TTC549 (cell line): ENCODE measurements around the gene ZNF184.

Source experiments
- FAIRE-seq: peaks from 2 replicates; lab custom pipeline; 2012; peaks lifted over from hg19 to GRCh38; lab: Jason Lieb, UNC

ZNF184 gene

GRCh38 chr6:27479319-27480182 lies 6.6 kb upstream of the ZNF184 start:
- FAIRE-seq = peak; percentile 88

- peak; percentile 77 for FAIRE-seq
These were observed 5.9 kb upstream of the ZNF184 start for GRCh38 chr6:27478706-27479318.

DNA sequence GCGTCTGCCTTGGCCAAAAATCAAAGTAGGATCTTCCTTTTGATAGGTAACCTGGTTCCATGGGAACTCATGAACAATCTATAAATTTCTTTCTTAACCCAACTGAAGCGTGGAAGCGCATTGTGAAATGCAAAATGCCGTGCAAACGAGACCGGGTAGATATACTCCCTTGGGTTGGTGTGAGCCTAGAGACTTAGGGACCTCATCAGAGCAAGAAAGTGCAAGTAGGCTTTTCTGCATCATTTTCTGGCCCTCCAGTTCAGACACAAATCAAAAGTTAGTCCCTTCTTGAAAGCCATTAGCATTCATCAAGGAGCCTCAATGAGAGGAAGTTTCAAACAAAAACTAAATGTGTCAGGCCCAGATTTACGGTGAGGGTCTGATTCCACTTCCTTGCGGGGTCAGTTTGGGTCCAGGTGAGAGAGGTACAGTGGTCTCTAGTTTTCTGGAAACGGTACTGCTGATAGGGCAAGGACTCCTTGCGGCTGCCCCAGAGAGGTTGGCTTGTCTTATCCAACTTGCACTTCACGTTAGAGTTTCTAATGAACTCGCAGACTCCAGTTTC lies 5.3 kb upstream of the ZNF184 start:
- no peak for FAIRE-seq

DNA sequence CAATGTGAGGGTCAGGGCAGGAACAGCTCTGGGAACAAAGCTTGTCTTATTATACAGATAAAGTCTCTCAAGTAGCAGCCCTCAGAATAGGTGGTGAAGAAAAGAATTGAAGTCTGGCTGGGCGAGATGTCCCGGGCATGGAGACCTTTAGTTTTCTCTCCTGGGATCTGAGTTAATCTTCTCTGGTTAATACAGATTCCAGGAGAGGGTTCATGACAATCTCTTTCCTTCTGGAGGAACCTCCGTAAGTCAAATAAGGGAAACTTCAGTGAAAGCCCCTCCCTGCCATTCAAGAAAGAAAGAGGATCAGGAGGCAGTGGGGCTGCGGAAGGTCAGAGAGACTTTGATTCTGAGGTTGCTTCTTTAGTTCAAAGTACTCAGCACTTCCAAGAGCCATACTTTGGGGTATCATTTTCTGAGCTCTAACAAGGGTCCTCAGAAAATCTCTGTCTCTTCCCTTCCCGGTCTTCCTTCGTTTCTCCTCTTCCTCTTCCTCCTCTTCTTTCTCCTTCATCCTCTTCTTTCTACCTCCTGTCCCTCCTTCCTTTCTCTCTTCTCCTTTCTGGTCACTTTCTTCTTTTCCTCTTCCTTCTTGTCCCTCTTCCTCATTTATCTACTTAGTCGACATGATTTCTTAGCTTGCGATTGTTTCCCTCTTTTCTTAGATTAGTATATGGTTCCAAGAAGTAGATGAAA lies 4.6 kb upstream of the ZNF184 start:
- FAIRE-seq = no peak

- no peak for FAIRE-seq
These were observed 3.2 kb upstream of the ZNF184 start for GRCh38 chr6:27476090-27476489.

- FAIRE-seq = no peak
These were observed 1.8 kb upstream of the ZNF184 start for GRCh38 chr6:27474672-27475071.

- FAIRE-seq = no peak
These were observed 1.2 kb upstream of the ZNF184 start for GRCh38 chr6:27474172-27474465.

- no peak for FAIRE-seq
These were observed 706 bp downstream of the ZNF184 start for GRCh38 chr6:27472182-27472616.

DNA sequence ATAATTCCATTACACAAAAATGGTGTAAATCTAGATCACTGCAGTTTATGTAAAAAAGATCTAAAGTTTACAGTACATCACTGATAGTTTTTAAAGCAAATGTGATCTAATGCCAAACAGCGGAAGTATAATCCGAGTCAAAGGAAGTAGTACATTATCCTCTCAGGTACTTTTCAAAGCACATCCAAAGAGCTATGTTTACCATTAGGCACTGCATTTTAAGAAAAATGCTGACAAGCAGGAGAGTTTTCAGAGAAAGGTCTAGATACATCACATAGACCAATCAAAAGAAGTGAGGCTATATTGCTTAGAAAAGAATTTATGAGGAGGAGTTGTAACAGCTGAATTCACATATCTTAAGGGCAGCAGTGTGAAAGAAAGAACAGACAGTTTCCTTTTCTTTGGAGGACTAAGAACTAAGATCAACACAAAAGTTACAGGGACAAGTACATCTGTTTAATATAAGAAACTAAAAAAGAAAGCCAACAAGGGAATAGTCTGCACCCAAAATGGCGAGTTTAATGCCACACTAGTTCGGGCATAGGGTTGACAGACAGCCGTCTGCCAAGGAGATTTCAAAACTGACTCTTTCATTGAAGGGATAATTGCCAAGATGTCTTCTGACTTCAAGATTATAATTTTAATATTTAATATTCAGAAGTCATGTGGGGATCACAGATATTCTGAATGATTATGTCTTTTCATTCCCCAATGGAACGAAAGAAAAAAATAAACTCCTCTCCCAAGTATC lies 1.4 kb downstream of the ZNF184 start:
- FAIRE-seq = no peak

DNA sequence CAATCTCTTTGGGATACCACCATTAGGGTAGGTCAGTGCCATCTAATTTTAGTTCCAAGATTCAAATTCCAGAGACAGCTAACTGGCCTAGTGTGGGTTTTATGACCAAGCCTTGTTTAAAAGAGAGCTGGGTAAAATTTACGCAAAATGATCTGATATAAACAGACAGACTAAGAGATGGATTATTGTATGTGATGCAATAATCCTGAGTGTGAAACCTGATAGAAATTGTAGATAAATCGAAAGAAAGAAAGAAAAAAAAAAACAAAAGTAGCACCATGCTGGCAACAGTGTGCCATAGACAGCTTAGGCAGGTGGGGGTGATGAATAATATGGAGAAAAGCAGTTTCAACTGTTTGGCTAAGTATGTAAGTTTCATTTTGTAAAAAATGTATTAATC lies 2.9 kb downstream of the ZNF184 start:
- no peak for FAIRE-seq

DNA sequence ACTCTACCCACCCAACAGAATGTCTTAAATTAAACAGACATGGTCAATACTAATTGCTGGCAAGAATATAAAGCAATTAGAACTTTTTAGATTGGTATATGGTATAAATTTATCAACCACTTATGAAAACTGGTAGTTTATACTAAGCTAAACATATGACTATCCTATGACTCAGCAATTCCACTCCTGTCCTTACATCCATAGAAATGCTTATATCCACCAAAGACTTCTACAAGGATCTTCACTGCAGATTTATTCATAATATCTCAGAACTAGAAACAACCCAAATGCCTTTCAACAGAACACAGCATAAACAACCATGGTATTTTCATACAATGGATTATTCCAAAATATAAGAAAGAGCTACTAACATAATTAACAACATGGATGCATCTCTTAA lies 4.6 kb downstream of the ZNF184 start:
- FAIRE-seq = no peak

DNA sequence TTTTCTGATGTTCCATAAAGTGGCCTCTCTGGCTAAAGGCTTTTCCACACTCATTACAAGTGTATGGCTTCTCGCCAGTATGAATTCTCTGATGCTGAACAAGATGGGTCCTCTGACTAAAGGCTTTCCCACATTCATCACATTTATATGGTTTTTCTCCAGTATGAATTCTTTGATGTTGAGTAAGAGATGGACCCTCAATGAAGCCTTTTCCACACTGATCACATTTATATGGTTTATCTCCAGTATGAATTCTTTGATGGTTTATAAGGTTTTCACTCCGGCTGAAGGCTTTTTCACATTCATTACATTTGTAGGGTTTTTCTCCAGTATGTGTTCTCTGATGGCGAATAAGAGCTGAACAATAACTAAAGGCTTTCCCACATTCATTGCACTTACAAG lies 20.4 kb downstream of the ZNF184 start:
- FAIRE-seq = no peak

- FAIRE-seq = no peak
These were observed 21.1 kb downstream of the ZNF184 start for GRCh38 chr6:27451660-27452390.

GRCh38 chr6:27448456-27448855 lies 24.4 kb downstream of the ZNF184 start:
- no peak for FAIRE-seq

DNA sequence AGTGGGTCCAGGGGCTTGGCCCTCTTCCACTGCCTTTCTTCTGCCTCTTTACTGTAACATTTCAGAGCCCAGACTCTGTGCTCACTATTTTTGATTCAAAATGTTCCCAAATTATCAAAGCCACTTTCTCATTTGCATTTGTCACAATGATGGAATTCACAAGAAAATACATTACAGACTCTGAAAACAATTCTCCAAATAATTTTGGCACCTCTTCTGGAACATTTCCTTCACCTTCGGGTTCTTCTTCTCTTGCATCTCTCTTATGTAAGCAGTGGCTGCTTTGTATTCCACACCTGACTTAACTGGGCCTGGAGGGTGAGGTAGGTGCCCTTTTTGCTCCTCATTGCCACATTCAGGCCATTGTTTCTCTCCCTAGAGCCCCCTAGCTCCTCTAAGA lies 30.0 kb downstream of the ZNF184 start:
- no peak for FAIRE-seq

GRCh38 chr6:27441001-27441400 lies 31.9 kb downstream of the ZNF184 start:
- FAIRE-seq = no peak

DNA sequence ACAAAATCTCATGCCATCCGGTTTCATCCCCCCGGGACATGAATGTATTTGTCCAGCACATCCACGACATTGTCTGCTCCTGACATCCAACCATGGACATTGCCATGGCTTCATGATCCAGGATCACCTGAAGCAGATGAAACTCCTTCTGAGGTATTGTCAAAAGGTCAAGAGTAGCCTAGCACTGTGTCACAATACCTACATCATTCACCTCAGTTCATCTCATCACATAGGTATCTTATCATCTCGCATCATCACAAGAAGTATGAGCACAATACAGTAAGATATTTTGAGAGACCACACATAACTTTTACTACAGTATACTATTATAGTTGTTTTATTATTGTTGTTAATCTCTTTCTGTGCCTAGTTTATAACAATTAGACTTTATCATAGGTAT lies 33.5 kb downstream of the ZNF184 start:
- FAIRE-seq = no peak

DNA sequence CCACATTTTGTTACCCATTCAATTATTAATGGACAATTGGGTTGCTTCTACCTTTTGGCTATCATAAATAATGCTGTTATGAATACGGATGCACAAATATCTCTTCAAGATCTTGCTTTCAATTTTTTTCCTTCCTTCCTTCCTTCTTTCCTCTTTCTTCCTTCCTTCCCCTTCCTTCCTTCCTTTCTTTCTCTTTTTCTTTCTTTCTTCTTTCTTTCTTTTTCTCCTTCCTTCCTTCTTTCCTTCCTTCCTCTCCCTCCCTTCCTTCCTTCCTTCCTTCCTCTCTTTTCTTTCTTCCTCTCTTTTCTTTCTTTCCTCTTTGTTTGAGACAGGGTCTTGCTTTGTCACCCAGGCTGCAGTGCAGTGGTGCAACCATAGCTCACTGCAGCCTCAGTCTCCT lies 39.2 kb downstream of the ZNF184 start:
- no peak for FAIRE-seq

DNA sequence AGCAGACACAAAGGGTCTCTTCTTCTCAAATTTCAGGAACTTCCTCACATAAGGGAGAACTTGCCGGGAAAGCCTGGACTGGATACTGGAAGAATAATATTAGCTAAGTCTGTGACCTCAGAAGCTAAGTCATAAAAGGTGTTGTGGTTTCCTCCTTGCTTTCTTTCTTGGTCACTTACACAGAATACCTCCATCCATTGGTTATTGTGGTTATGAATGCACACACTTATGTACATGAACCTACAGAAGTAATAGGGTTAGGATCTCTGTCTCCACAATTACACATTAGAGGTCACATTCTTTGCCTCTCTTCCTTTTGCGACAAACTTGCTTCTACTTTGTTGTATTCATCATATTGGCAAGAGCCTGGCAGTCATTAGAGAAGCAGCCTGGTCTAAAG lies 43.9 kb downstream of the ZNF184 start:
- no peak for FAIRE-seq

DNA sequence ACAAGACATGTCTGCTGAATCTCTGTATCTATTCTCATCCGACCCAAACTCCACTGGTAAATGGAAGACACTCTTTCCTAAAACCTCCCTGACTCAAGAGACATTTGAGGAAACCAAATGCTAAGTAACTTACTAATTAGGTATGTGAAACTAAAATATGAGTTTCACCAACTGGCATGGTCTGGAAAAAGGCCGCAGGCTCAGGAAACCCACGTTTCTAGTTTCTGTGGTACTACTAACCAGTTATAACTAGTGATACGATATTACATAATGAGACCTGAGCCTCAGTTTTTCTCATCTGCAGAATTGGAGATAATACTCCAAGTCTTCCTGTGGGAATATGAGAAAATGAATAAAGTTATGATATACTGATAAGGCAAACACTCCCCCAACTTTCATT lies 44.4 kb downstream of the ZNF184 start:
- FAIRE-seq = no peak

DNA sequence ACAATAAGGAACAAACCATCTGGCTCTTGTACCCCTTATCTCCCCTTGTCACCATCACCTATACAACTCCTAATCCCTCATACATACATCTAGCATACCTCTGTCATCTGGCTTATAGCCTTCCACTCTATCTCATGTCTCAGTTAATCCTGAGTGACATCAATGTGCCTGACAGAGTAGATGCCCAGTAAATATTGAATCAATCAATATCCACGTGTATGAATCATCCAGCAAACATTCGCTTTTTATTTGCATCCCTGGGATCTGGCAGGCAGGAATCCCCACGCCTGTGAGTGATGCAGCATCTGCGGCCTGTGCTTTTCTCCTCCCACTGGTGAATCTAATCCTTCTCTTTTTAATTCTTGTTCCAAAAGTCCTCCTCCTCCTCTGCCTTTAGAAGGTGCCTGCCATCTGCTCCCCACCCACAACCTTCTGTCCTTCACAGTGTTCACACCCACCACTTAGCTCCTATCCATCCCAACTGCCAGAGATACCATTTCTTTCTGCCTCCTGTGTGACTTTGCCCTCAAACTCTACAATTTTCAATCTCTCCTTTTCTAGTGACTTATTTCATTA lies 46.8 kb downstream of the ZNF184 start:
- FAIRE-seq = no peak
